IPS DF 19.7 (cell line): ENCODE results near the gene SPHK1.

ENCODE experiments used
- DNase-seq: peaks from one replicate; pipeline ENCODE4 v3.0.0-alpha.2; 2013; ENCODE audit warnings: low read depth, low spot score

Gene SPHK1

GRCh38 chr17:76407509-76407908 lies 23.1 kb downstream of the SPHK1 start:
- no peak for DNase-seq

GRCh38 chr17:76408037-76408849 lies 23.8 kb downstream of the SPHK1 start:
- DNase-seq: no peak

GRCh38 chr17:76410328-76410965 lies 26.0 kb downstream of the SPHK1 start:
- no peak for DNase-seq

- no peak for DNase-seq
Observed at GRCh38 chr17:76411247-76411646, 26.8 kb downstream of the SPHK1 start.

- DNase-seq: no peak
Observed at GRCh38 chr17:76414334-76415295, 30.2 kb downstream of the SPHK1 start.

- DNase-seq: no peak
Observed at GRCh38 chr17:76415786-76416185, 31.4 kb downstream of the SPHK1 start.

- DNase-seq: no peak
Observed at GRCh38 chr17:76416457-76416856, 32.0 kb downstream of the SPHK1 start.

- no peak for DNase-seq
Observed at GRCh38 chr17:76416899-76417298, 32.5 kb downstream of the SPHK1 start.

- DNase-seq: no peak
Observed at GRCh38 chr17:76417499-76418143, 33.2 kb downstream of the SPHK1 start.

- DNase-seq: no peak
Observed at GRCh38 chr17:76419576-76420260, 35.3 kb downstream of the SPHK1 start.

- DNase-seq: no peak
Observed at GRCh38 chr17:76420356-76421043, 36.1 kb downstream of the SPHK1 start.

- no peak for DNase-seq
Observed at GRCh38 chr17:76421044-76421407, 36.6 kb downstream of the SPHK1 start.

GRCh38 chr17:76422406-76422805 lies 38.0 kb downstream of the SPHK1 start:
- no peak for DNase-seq

- DNase-seq: no peak
Observed at GRCh38 chr17:76422860-76423259, 38.5 kb downstream of the SPHK1 start.

- DNase-seq: no peak
Observed at GRCh38 chr17:76426853-76427252, 42.4 kb downstream of the SPHK1 start.

- DNase-seq: no peak
Observed at GRCh38 chr17:76427501-76428231, 43.3 kb downstream of the SPHK1 start.

GRCh38 chr17:76428511-76428910 lies 44.1 kb downstream of the SPHK1 start:
- no peak for DNase-seq

- no peak for DNase-seq
Observed at GRCh38 chr17:76431509-76431908, 47.1 kb downstream of the SPHK1 start.

GRCh38 chr17:76432004-76432403 lies 47.6 kb downstream of the SPHK1 start:
- DNase-seq: no peak
